ENCODE data around the gene TCEANC2.

TCEANC2 gene

DNA sequence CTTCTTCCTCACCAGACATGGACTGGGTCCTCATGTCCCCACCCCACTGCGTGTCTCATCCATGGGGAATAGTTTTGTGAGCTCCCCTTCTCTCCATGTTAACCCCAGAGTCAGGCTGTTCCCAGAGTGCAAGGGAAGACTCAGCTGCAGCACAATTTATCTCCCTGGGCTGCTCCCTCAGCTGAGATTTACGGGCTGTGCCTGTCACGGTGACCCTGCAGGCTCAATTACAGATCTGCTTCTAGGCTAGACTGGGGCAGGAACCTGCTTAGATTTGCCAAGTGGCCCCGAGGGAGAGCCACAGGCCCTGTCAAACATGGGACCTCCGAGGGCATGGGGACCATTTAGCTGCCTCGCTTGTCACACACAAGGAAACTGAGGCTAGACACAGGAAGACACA, 61.5 kb downstream of the TCEANC2 start:
- DNase-seq (ENCODE audit: low spot score), result no peak

GRCh38 chr1:54115520-54115919, 62.1 kb downstream of the TCEANC2 start:
- no peak for DNase-seq (ENCODE audit: low spot score)

GRCh38 chr1:54117815-54118563, 64.6 kb downstream of the TCEANC2 start:
- peak; percentile 27 for DNase-seq (ENCODE audit: low spot score)

- DNase-seq (ENCODE audit: low spot score), result peak; percentile 59
Measured at GRCh38 chr1:54118704-54119103, 65.3 kb downstream of the TCEANC2 start.

- DNase-seq (ENCODE audit: low spot score), result no peak
Measured at GRCh38 chr1:54120018-54120697, 66.8 kb downstream of the TCEANC2 start.

- DNase-seq (ENCODE audit: low spot score), result no peak
Measured at GRCh38 chr1:54120698-54121481, 67.5 kb downstream of the TCEANC2 start.

DNA sequence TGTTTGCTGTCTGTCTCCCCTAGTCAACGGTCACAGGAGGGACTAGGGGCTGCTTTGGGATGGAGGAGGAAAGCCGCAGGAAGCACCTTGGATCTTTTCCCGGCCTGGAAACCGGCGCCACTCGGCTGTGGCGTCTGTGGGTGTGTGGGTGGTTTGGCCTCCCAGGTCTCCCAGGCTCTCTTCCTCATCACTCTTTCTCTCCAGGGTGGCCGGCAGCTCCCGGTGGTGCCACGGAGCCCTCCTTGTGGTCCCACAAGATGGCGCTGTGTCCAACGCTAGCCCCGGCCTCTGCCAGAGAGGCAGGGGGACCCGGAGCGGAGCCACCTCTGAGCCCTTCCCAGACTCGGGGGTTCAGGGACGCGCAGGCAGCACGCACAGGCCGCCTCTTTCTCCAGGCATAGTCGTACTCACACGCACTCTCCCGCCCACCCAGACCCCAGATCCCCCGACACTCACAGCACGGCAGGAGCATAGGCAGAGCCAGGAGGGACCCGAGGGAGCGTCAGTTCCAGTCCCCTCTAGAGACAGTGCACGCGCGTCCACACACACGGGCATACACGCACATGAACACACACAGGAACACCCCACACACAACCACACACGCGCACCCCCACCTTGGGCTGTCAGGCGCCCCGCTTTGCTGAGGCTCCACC, 68.2 kb downstream of the TCEANC2 start:
- peak; percentile 61 for DNase-seq (ENCODE audit: low spot score)

- DNase-seq (ENCODE audit: low spot score), result no peak
Measured at GRCh38 chr1:54122135-54122751, 68.8 kb downstream of the TCEANC2 start.

DNA sequence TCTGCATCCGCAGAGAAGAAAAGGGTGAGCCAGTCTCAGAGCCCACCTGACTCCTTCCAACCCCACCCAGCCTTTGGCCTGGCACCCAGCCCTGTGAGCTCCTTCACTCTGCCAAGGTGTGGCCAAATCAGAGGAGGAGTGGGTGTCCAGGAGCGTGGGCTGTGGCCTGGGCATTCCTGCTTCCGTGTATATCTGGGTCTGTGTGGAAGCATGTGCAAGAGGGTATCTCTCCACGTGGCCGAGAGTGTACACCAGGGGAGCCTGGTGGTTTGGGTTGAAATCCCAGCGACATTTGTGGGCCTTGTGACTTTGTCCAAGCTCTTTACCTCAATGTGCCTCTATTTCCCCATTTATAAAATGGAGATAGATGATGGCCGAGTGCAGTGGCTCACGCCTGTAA, 69.6 kb downstream of the TCEANC2 start:
- no peak for DNase-seq (ENCODE audit: low spot score)

DNA sequence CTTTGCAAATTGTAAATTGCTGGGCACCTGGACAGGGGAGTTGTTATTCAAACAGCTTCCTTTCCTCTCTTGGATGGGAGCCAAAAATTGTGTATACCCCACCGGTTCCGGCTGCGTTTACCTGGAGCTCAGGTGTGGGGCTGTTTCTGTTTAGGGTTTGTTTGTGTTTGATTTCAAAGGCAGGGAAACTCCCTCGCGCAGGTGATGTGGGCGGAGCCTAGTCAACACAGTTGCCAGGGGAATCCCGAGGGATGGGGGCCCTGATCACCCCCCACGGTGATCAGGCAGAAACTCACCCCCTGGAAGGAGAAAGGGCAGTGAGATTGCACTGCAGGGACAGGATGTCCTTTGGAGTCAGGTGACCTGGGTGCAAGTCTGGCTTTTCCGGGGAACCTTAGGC, 71.1 kb downstream of the TCEANC2 start:
- DNase-seq (ENCODE audit: low spot score), result no peak

DNA sequence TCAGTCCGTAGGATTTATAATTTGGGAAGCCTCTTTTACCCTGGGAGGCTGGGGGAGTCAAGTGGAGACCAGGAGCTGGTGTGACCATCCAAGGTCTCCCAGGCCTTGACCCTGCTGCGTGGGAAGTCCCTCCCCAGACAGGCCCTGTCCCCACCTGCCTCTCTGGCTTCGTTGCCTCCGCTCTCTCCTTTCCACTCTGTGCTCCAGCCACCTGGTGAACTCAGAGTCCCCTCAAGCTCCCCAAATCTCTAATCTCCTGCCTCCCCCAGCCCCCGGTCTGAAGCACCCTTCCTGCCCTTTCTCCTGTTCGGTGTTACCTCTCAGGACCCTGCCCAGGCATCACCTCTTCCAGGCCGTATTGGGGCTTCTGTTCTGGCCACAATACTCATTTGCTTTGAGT, 71.5 kb downstream of the TCEANC2 start:
- DNase-seq (ENCODE audit: low spot score), result no peak

DNA sequence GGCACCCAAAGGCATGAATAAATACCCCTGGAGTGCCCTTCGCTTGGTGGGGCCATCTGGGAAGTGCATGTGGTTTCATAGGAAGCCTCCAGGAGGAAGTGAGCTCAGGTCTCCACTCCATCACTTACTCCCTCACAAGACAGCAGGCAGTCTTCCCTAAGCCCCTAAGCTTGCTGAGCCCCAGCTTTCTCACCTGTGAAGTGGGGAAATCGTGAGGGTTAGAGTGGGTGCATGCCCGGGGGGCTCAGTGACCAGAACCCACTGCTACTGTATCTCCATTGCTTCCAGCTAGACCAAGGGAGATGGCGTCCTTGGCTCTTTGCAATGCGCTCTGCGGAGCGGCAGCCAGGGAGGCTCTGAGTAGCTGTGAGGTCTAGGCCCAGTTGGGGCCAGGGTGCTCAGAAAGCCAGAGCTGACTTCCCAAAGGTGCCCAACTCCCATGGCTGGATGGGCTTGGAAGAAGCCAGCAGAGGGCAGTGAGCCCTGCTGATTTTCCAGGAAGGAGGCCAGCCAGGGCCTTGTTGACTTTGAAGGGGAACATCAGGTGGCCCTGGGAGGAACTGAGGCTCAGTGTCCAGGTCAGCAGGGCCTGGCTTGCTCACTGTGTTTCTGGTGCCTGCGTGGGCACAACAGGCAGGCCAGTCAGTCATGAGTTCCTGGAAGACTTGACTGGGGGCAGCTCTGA, 72.1 kb downstream of the TCEANC2 start:
- no peak for DNase-seq (ENCODE audit: low spot score)

DNA sequence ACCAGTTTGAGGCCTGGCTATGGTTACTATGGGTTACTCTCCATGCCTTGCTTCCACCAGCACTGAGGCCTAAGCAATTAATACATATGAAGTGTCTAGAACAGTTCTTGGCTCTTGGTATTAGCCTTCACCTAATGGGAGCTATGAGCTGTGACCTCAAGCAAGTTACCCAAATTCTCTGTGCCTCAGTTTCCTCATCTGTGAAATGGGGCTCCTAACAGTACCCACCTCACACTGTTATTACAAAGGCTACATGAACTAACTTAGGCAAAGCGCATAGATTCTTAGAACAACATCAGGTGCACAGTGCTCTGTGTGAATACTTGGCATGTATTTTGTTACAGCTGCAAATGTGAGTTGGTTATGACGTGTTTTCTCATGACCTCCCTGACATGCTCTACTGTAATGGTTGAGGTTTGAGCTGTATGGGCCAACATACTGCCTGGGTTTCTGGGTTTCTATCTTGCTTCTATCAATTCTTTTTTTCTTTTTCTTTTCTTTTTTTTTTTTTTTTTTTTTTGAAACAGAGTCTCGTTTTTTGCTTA, 72.9 kb downstream of the TCEANC2 start:
- DNase-seq (ENCODE audit: low spot score), result no peak

- DNase-seq (ENCODE audit: low spot score), result no peak
Measured at GRCh38 chr1:54127594-54128300, 74.3 kb downstream of the TCEANC2 start.

DNA sequence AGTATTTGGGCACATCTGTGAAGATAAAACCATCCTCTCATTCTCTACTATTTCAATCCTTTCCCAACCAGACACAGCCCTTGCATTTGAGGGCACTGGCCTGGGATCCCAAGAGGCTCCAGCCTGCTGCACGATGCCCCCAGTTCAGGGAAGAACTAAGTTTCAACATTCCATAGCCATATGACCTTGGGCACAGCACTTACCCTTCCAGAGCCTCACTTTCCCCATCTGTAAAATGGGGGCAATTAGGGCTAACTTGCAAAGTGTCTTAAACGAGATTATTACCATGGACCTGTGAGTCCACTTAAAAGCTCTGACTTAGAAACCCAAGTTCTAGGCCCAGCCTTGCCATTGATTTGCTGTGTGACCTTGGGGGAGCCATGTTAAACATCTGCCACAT, 76.5 kb downstream of the TCEANC2 start:
- no peak for DNase-seq (ENCODE audit: low spot score)

- DNase-seq (ENCODE audit: low spot score), result no peak
Measured at GRCh38 chr1:54131419-54131818, 78.0 kb downstream of the TCEANC2 start.

- no peak for DNase-seq (ENCODE audit: low spot score)
Measured at GRCh38 chr1:54132495-54132894, 79.1 kb downstream of the TCEANC2 start.

DNA sequence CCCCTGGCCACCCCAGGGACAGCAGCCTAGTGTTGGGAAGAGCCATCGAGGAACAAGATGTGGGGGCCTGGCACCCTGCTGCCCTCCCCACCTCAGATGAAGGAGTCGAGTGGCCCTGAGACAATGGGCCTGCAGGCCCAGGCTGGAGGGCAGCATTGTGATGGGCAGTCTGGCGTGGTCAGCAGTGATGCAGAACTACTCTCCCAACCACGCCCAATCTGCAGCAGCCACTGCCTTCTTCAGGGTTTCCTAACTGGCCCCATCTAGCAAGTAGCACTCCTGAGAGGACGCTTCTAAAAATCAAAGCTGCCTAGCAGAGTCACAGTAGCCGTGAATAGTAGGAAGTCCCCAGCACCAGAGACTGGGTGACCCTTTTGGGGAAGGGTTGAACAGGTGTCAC, 80.9 kb downstream of the TCEANC2 start:
- no peak for DNase-seq (ENCODE audit: low spot score)

GRCh38 chr1:54135436-54136120, 82.2 kb downstream of the TCEANC2 start:
- DNase-seq (ENCODE audit: low spot score), result peak; percentile 42
